ENCODE data around the gene SPRR1B. TPM values are rescaled to one million over a fixed set of nuclear protein-coding genes. Genes with fewer than 3 reads are reported as not detected.

Gene SPRR1B
- total RNA-seq, 1 experiment from 2014 or later = not detected

DNA sequence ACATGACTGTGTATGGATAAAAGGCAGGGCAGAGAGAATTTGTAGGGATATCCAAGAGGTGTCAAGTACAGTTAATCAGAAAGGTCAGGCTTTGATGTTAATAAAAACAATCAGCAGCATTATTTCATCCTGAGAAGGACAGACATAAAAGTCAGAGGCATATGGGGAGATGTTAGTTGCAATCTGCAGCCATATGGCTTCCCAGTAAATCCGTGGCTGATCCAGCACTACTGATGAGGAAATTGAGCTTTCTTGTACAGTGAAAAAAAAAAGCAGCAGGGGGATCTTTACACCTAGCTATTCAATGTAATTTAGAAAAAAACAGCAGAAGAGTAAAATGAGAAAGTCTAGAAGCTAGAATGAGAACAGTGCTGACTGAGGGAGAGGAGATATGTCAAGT, 2.2 kb upstream of the SPRR1B start:
- no peak for TF ChIP-seq SIN3A (IDR thresholded peaks at IDR 0.05; ENCODE audit: borderline replicate concordance, insufficient read depth, low read depth, low read length)
- no peak for TF ChIP-seq TCF7L2 (IDR thresholded peaks at IDR 0.05; ENCODE audit: low read depth, low read length)
- TF ChIP-seq, protein P1, sequence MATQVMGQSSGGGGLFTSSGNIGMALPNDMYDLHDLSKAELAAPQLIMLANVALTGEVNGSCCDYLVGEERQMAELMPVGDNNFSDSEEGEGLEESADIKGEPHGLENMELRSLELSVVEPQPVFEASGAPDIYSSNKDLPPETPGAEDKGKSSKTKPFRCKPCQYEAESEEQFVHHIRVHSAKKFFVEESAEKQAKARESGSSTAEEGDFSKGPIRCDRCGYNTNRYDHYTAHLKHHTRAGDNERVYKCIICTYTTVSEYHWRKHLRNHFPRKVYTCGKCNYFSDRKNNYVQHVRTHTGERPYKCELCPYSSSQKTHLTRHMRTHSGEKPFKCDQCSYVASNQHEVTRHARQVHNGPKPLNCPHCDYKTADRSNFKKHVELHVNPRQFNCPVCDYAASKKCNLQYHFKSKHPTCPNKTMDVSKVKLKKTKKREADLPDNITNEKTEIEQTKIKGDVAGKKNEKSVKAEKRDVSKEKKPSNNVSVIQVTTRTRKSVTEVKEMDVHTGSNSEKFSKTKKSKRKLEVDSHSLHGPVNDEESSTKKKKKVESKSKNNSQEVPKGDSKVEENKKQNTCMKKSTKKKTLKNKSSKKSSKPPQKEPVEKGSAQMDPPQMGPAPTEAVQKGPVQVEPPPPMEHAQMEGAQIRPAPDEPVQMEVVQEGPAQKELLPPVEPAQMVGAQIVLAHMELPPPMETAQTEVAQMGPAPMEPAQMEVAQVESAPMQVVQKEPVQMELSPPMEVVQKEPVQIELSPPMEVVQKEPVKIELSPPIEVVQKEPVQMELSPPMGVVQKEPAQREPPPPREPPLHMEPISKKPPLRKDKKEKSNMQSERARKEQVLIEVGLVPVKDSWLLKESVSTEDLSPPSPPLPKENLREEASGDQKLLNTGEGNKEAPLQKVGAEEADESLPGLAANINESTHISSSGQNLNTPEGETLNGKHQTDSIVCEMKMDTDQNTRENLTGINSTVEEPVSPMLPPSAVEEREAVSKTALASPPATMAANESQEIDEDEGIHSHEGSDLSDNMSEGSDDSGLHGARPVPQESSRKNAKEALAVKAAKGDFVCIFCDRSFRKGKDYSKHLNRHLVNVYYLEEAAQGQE (IDR thresholded peaks at IDR 0.05; ENCODE audit: insufficient read depth in 1 of 2, low read depth in 2 of 2, low read length in 1 of 2) = no peak
- no peak for TF ChIP-seq POLR2AphosphoS5 (IDR thresholded peaks at IDR 0.05; ENCODE audit: low read depth, low read length)
- TF ChIP-seq CTCF (IDR thresholded peaks at IDR 0.05) = no peak
- Histone ChIP-seq H3K27ac (ENCODE audit: low read length) (no peak overlapping the region), H3K9me3 (ENCODE audit: control insufficient read depth, insufficient read depth, low read depth, low read length) (no peaks in the 10 kb centered on the region), H3K27me3 (ENCODE audit: control insufficient read depth, insufficient read depth, low read length) (no peaks in the 10 kb centered on the region), H3K4me3 (ENCODE audit: low read depth in 2 of 2, low read length in 2 of 2) (no peak overlapping the region), H3K4me1 (ENCODE audit: control insufficient read depth, insufficient read depth, low read length) (no peaks in the 10 kb centered on the region), H3K36me3 (ENCODE audit: control insufficient read depth, insufficient read depth, low read length) (no peaks in the 10 kb centered on the region)
- POLR2A ChIA-PET = no interaction called here
- DNase-seq (ENCODE audit: low read depth, low spot score) (no peak), ATAC-seq (no peak)
- in situ Hi-C loops (cut with HindIII; ENCODE audit: low pct_unique_long_range_greater_than_20kb, low sequenced_read_pairs) (no loop called here), intact Hi-C loops (cut with micrococcal nuclease; ENCODE audit: unreplicated experiment) (no loop called here)
- CTCF ChIA-PET = no interaction called here
- BruUV-seq (replicated peaks) = no TSS peak

- Histone ChIP-seq H3K36me3 (ENCODE audit: control insufficient read depth, insufficient read depth, low read length) (no peaks in the 10 kb centered on the region), H3K9me3 (ENCODE audit: control insufficient read depth, insufficient read depth, low read depth, low read length) (no peaks in the 10 kb centered on the region), H3K4me3 (ENCODE audit: low read depth in 2 of 2, low read length in 2 of 2) (no peak overlapping the region), H3K27me3 (ENCODE audit: control insufficient read depth, insufficient read depth, low read length) (0 out of 2 replicates have a peak, but pooled peaks cover 2% of the 10 kb centered on the region), H3K27ac (ENCODE audit: low read length) (no peak overlapping the region), H3K4me1 (ENCODE audit: control insufficient read depth, insufficient read depth, low read length) (no peaks in the 10 kb centered on the region)
- intact Hi-C loops (cut with micrococcal nuclease; ENCODE audit: unreplicated experiment) (loop anchor here (10.0 kb wide), 1 partner anchor 157 kb away; the partner anchor contains the start of gene SMCP), in situ Hi-C loops (cut with HindIII; ENCODE audit: low pct_unique_long_range_greater_than_20kb, low sequenced_read_pairs) (no loop called here)
- ChIA-PET CTCF (no interaction called here), POLR2A (no interaction called here)
- ATAC-seq = no peak
- no TSS peak for BruUV-seq (replicated peaks)
- no peak for DNase-seq (ENCODE audit: low read depth, low spot score)
- TF ChIP-seq SIN3A (IDR thresholded peaks at IDR 0.05; ENCODE audit: borderline replicate concordance, insufficient read depth, low read depth, low read length) (no peak), CTCF (IDR thresholded peaks at IDR 0.05) (no peak), TCF7L2 (IDR thresholded peaks at IDR 0.05; ENCODE audit: low read depth, low read length) (no peak), POLR2AphosphoS5 (IDR thresholded peaks at IDR 0.05; ENCODE audit: low read depth, low read length) (no peak)
- TF ChIP-seq, protein P1 (IDR thresholded peaks at IDR 0.05; ENCODE audit: insufficient read depth in 1 of 2, low read depth in 2 of 2, low read length in 1 of 2) = no peak
Measured at GRCh38 chr1:153032073-153032472, 1.1 kb downstream of the SPRR1B start.
